Measurements from ENCODE around the gene MYLIP.
"Not testable (repeated sequence)": the region's sequence is repeated elsewhere in the genome, so short reads cannot be mapped to it uniquely, and the experiment has no call there.

Gene MYLIP

GRCh38 chr6:16146028-16146427, 17.1 kb downstream of the MYLIP start:
- DNase-seq = no peak

DNA sequence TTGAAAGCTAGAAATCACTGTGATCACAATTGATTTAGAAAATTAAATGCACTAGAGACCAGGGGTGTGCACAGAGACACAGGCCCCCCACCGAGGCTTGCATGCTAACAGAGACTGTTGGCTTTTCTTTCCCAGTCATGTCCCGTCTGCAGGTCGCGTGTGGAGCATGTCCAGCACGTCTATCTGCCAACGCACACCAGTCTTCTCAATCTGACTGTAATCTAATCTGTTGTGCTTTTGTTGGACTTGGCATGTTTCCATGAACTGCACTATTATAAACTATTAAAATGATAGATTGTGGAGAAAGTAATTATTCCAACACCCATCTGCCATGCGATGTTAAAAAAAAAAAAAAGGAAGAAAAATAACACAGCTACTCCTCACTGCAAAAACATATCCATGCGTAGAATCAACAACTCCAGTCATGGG, 17.7 kb downstream of the MYLIP start:
- DNase-seq = no peak

- DNase-seq = no peak
Observed at GRCh38 chr6:16148498-16148897, 19.6 kb downstream of the MYLIP start.

DNA sequence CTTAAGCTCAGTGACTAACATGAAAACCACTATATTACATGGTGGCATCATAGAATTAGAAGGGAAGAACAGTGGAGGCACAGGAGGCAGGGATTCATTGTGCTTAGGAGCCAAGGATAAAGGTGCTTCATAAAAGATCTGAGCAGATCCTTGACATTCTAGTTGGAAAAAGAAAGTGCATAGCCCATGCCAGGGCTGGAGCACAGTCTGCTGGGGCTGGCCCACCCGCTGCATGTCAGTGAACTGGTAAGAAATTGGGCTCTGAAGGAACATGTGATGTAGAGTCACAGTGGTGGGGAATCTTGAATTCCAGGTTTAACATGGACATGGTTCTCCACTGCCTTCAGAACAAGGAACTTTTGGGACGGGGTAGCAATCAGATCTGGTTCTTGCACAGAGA, 20.4 kb downstream of the MYLIP start:
- DNase-seq = no peak

GRCh38 chr6:16150098-16150497, 21.2 kb downstream of the MYLIP start:
- DNase-seq = no peak

DNA sequence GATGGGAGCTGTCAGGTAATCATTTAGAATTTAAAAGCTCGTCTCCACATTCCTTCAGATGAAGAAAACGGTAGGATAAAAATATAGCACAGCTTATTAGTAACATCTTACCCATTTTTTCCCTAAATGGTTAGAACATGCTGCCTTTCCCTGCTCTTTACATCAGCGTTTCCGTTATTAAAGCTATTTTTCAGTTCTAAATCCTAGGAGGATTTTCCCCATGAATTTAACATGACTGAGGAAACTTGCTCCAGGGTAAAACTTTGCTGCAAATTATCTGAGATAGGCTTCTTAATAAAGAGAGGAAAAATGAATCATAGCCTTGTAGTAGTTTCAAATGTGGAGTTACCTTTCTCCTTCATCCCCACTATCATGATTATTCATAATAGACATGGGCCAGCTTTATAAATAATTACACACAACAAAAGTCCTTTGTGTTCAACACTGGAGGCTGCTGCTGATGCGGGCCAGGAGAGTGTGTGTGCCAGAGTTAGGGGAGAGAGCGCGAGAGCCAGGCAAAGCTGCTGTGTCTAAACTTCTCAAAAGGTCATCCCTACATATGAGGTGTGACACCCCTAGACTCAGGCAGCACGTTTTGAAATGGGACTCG, 24.4 kb downstream of the MYLIP start:
- no peak for DNase-seq

DNA sequence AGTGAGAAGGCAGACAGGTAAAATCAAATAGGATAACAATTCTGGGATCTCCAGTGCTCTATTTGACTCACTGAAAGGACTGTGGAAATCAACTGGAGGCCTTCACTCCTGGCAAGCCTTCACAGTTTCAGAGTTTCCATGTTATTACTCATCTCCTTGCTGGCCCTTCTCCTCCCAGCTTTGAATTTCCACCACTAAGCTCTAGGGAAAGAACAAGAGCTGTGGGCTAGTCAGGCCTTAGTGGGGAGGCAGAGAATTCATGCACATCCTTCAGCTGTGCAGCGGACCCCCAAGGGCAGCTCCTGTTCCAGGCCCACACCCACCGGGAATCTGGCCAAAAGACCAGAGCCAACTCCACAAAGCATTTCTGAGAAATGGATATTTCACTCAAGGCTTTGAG, 26.0 kb downstream of the MYLIP start:
- no peak for DNase-seq

DNA sequence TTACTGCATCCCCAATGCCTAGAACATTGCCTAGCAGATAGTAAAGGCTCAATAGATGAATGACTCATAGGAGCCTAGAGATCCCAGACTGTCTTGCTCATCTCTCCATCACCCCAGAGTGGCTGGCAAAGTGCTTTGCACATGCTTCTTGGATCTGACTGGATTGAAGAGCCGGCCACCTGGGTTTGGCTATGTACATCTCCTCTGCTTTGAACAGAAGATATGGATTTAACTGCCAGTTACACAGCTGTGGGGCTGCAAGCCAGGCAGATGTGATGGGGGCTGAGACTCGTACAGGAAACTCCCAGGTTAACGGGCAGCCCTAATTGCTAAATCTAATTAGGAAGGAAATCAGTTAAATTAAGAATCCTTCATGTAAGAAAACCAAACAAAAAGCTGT, 28.6 kb downstream of the MYLIP start:
- no peak for DNase-seq

DNA sequence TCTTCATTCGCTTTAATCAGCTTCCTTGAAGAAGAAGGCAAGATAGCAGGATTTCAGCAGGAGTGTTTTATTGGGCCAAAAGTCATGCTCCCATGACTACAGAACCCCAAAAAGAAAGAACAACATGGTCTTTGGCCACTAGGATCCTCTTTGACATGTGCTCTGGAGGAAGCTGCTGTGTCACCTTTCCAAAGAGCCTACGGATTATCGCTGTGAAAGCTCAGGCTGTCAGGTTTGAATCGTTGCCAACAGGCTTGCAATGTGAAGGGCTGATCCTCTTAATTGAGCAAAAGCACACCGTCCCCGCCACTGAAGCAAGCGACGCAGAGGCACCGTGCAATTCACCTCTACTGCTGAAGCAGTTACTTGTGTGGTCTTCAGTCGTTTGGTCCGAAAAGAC, 29.0 kb downstream of the MYLIP start:
- no peak for DNase-seq

- DNase-seq = no peak
Observed at GRCh38 chr6:16158943-16159557, 30.2 kb downstream of the MYLIP start.

DNA sequence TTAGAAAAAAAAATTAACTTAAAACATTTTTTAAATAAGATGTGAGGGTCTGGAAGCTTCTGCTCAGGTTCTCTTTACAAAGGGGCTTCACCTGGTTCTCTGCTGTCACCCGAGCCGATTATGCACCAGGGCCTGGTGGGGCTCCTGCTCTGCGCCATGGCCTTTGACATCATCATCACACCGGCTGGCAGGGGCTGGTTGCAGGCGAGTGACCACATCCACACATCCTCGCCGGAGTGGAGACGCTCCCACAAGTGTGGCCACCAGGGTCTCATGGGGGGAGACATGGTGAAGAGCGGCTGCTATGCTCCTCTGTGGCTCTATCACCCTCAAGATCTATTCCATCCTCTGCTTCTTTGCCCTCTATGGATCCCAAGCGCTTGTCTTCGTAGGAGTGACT, 31.9 kb downstream of the MYLIP start:
- DNase-seq = no peak

DNA sequence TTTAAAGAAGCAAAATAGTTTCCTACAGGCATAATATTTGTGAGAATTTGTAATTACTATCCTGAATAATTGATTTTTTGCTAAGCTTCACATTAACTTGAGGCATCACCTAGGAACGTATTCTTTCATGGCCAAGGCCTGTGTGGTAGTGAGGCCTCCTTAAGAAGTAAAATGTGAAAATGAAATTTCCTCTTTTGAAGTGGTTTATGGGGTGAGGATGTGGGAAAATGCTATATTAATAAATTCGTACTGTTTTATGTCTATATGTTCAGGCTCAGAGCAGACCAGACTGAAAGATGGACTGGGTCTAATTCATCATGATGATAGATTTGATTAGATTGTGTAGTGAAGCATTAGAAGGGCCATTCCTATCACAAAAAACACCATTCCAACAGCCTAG, 33.1 kb downstream of the MYLIP start:
- DNase-seq = peak; percentile 31

DNA sequence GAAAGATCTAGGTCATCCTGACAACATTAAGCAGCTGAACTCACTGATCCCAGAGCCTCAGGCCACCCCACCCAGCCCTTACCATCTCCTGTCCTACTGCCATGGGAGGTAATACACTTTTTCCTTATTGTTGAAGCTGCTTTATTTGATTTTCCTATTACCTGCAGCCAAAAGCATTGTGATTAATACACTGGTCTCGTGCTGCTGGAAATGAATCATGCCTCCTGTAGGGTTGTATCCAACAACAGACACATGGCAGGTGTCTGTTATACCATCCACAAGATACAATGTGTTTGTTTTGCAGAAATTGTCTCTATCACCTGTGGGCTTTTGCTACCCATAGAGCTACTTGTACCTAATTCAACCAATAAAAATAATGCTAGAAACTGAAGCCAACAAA, 34.2 kb downstream of the MYLIP start:
- DNase-seq = no peak

- DNase-seq = no peak
Observed at GRCh38 chr6:16163535-16164300, 34.8 kb downstream of the MYLIP start.

DNA sequence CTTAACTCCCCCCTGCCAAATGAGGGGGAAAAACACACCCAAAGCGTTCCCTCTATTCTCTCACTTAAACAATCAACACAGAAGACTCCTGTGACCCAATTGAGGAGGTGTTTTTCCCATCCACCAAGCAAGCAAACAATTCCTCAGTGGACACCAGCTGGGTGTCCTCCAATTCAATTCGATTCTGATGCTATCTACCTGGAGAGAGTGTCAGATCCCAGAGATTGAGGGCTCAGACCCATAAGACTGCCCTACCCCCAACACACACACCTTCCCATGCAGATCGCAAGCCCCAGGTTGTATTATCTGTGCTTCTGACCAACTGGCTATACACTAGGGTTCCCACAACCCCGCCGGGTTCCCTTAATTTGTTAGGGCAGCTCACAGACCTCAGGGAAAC, 36.8 kb downstream of the MYLIP start:
- no peak for DNase-seq

DNA sequence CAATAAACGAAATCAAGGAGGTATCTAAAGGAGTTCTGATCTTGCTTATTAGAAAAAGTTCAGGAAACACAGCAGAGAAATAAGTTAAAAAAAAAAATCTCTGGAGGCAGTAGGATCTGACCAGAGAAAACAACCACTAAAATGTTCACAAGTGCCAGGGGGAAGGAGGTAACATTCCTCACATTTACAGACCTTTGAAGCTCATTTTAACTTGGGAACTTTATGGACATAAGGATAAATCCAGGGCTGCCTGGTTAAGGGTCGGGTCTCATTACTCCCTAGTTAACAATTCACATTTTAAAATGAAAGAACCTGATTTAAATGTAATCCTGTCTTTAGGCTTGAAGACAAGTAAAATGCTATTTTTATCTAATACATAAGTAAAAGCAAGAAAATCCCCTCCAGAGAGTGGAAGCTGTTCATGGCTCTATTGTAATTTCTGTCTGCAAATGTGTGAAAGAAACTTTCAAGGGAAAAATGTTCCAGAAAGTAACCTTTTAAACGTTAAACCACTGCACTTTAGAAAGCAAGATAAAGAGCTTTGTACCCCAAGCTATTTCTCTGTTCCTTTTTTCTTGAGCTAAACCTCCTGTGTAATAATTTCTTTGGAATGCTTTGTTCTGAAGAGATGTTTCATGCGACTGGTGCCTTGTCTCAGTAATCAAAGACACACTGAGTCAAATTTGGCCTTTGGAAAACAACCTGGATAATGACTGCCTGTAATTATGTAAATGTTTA, 38.2 kb downstream of the MYLIP start:
- DNase-seq = no peak

DNA sequence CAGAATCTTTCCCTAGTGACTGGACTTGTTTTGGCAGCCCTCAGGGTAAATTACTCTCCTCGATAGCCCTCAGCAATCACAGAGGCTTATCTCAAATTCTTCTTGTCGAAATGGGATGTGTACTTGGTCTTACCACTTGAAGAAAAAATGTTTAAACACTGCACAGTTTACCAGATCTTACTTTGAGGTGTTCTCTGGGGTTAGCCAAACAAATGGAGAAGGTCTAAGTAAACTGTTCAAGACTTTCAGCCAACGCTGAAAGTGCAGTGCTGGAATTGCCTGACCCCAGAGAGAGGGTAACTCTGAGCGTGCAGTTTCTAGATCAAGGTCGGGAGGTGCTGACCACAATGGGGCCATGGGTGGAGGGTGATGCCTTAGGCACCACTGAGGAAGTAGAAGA, 39.2 kb downstream of the MYLIP start:
- no peak for DNase-seq

- DNase-seq = peak; percentile 36
Observed at GRCh38 chr6:16168858-16169257, 40.0 kb downstream of the MYLIP start.

GRCh38 chr6:16171400-16171799, 42.5 kb downstream of the MYLIP start:
- no peak for DNase-seq

GRCh38 chr6:16173167-16173940, 44.5 kb downstream of the MYLIP start:
- DNase-seq = no peak

DNA sequence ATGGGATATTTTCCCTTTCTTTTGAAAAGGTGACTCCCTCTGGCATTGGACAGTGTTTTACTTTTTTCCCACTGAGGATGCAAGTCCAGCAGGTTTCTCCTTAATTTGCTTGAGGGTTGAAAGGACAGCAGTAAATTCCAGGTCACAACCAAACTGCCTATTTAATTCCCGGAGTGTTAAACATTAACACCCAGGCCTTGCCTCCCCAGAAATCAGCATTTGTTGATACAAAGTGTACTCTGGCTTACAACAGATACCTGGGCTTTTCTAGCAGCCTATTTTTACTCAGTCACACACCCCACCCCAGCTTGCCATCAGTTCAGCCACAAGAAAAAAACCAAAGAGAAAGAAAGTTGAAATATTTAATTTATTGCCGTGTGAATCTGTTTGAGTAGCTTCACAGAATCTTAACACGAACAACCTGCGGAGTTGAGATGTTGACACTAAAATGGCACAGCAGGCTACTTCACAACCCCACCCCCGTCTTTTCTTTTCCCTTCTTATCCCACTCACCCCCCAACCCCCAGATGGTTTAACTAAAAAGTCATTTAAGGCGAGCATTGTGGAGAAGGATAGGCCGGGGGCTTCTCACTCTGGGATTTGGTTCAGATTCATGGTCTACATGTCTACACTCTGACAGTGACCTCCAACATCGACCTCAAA, 45.7 kb downstream of the MYLIP start:
- DNase-seq = no peak

GRCh38 chr6:16176600-16176999, 47.7 kb downstream of the MYLIP start:
- not testable (repeated sequence) for DNase-seq
